Adrenal gland (tissue), 5 donors: Measurements from ENCODE around the gene SPATA9.

Experiments used
- CTCF ChIP-seq, 6 experiments: fragments of 450-650 bp in 4 of 6; fragments of 200-600 bp in 2 of 6; sonication (generic) in 1 of 6; IDR thresholded peaks; 1 replicate in 5 of 6; 2 replicates in 1 of 6; pipeline versions ENCODE4 v1.5.1 to v1.8.0; 2016 to 2021; ENCODE audit warnings: antibody characterized with exemption in 6 of 6, mild to moderate bottlenecking in 2 of 6, moderate library complexity in 1 of 6
- POLR2A ChIP-seq, 2 donors: fragments of 450-650 bp; IDR thresholded peaks; one replicate each; pipeline ENCODE4 v1.6.1; 2017; ENCODE audit warnings: antibody characterized with exemption in 2 of 2, mild to moderate bottlenecking in 2 of 2, moderate library complexity in 1 of 2
- donor health status: DM: no; HTN: no; CAD: no.

- TF ChIP-seq POLR2A (IDR thresholded peaks at IDR 0.05) (no peak), CTCF (IDR thresholded peaks at IDR 0.05) (no peak)
Observed at GRCh38 chr5:95723632-95724369, 41.0 kb upstream of the SPATA9 start.
